ENCODE measurements around the gene KEL. TPM values are rescaled to one million over a fixed set of nuclear protein-coding genes. Genes with fewer than 3 reads are reported as not detected.

Gene KEL
- total RNA-seq, 1 experiment from 2014 or later = not detected

- Mint-ChIP-seq H3K27me3 (ENCODE audit: insufficient read depth, unreplicated experiment) (no peaks in the 10 kb centered on the region), H3K36me3 (ENCODE audit: insufficient read depth, unreplicated experiment) (no peaks in the 10 kb centered on the region), H3K27ac (ENCODE audit: unreplicated experiment) (peak overlapping the region; percentile 18), H3K4me3 (ENCODE audit: unreplicated experiment) (peak overlapping the region; percentile 7), H3K4me1 (ENCODE audit: low read depth, unreplicated experiment) (peaks cover 32% of the 10 kb centered on the region), H3K9me3 (ENCODE audit: unreplicated experiment) (no peaks in the 10 kb centered on the region)
- ChIA-PET CTCF (interaction anchor here (1.0 kb wide), 1 partner anchor 55 kb away, joined by 4 read pairs; no protein-coding TSS in a partner anchor), POLR2A (no interaction called here)
- Histone ChIP-seq H3K9me3 (peaks cover 11% of the 10 kb centered on the region), H3K36me3 (ENCODE audit: control insufficient read depth, insufficient read depth, low read length) (no peaks in the 10 kb centered on the region), H3K4me1 (peaks cover 49% of the 10 kb centered on the region), H3K4me3 (ENCODE audit: low read depth, low read length) (no peak overlapping the region), H3K27me3 (replicated peaks; ENCODE audit: control insufficient read depth, insufficient read depth, low read length) (no peaks in the 10 kb centered on the region)
- intact Hi-C loops (cut with micrococcal nuclease; ENCODE audit: unreplicated experiment) = loop anchor here (1.0 kb wide), 1 partner anchor 56 kb away; no protein-coding TSS in a partner anchor
- TF ChIP-seq, protein P1, sequence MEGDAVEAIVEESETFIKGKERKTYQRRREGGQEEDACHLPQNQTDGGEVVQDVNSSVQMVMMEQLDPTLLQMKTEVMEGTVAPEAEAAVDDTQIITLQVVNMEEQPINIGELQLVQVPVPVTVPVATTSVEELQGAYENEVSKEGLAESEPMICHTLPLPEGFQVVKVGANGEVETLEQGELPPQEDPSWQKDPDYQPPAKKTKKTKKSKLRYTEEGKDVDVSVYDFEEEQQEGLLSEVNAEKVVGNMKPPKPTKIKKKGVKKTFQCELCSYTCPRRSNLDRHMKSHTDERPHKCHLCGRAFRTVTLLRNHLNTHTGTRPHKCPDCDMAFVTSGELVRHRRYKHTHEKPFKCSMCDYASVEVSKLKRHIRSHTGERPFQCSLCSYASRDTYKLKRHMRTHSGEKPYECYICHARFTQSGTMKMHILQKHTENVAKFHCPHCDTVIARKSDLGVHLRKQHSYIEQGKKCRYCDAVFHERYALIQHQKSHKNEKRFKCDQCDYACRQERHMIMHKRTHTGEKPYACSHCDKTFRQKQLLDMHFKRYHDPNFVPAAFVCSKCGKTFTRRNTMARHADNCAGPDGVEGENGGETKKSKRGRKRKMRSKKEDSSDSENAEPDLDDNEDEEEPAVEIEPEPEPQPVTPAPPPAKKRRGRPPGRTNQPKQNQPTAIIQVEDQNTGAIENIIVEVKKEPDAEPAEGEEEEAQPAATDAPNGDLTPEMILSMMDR (IDR thresholded peaks at IDR 0.05; ENCODE audit: insufficient read depth in 1 of 2, low read depth in 1 of 2, low read length in 1 of 2, severe bottlenecking in 1 of 2, unreplicated experiment in 1 of 2) = no peak
- no TSS peak for BruUV-seq (replicated peaks)
- DNase-seq = peak; percentile 46 to 63
Measured at GRCh38 chr7:142901426-142902259, 60.5 kb downstream of the KEL start.

DNA sequence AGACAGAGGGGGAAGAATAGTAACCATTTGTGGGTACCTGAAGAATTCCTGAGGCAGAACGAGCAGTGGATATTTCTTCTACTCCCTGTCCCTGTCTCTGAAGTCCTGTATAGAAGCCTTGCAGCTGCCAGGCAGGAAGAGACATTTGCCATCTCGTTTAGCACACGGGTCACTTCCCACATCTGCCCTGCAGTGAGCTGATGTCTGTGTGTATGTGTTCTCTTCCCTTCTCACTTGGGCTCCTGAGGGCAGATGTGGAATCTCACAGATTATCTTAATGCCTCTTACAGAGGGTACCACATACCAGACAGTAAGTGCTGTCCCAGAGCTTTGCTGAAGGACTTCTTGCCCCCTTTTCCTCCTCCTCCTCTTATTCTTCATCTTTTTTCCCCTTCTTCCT lies 62.5 kb downstream of the KEL start:
- Histone ChIP-seq H3K4me3 (ENCODE audit: low read depth, low read length) (no peak overlapping the region), H3K4me1 (peaks cover 65% of the 10 kb centered on the region), H3K36me3 (ENCODE audit: control insufficient read depth, insufficient read depth, low read length) (no peaks in the 10 kb centered on the region), H3K9me3 (no peaks in the 10 kb centered on the region), H3K27me3 (replicated peaks; ENCODE audit: control insufficient read depth, insufficient read depth, low read length) (no peaks in the 10 kb centered on the region)
- ChIA-PET CTCF (interaction anchor here (1.6 kb wide), 1 partner anchor 10 kb away, joined by 6 read pairs; no protein-coding TSS in a partner anchor), POLR2A (no interaction called here)
- Mint-ChIP-seq H3K4me3 (ENCODE audit: unreplicated experiment) (no peak overlapping the region), H3K27me3 (ENCODE audit: insufficient read depth, unreplicated experiment) (no peaks in the 10 kb centered on the region), H3K4me1 (ENCODE audit: low read depth, unreplicated experiment) (peaks cover 50% of the 10 kb centered on the region), H3K27ac (ENCODE audit: unreplicated experiment) (no peak overlapping the region), H3K9me3 (ENCODE audit: unreplicated experiment) (no peaks in the 10 kb centered on the region), H3K36me3 (ENCODE audit: insufficient read depth, unreplicated experiment) (no peaks in the 10 kb centered on the region)
- TF ChIP-seq, protein P1 (IDR thresholded peaks at IDR 0.05; ENCODE audit: insufficient read depth in 1 of 2, low read depth in 1 of 2, low read length in 1 of 2, severe bottlenecking in 1 of 2, unreplicated experiment in 1 of 2) = no peak
- intact Hi-C loops (cut with micrococcal nuclease; ENCODE audit: unreplicated experiment) = no loop called here
- DNase-seq = no peak
- no TSS peak for BruUV-seq (replicated peaks)

GRCh38 chr7:142898377-142899170 lies 63.6 kb downstream of the KEL start:
- ChIA-PET CTCF (interaction anchor here (1.0 to 1.7 kb wide), 3 partner anchors 13 to 105 kb away, joined by 4 to 6 read pairs (median 4); partner anchors contain the start of gene TRPV6), POLR2A (no interaction called here)
- Mint-ChIP-seq H3K9me3 (ENCODE audit: unreplicated experiment) (no peaks in the 10 kb centered on the region), H3K36me3 (ENCODE audit: insufficient read depth, unreplicated experiment) (no peaks in the 10 kb centered on the region), H3K27me3 (ENCODE audit: insufficient read depth, unreplicated experiment) (no peaks in the 10 kb centered on the region), H3K27ac (ENCODE audit: unreplicated experiment) (peak overlapping the region; percentile 22), H3K4me1 (ENCODE audit: low read depth, unreplicated experiment) (peaks cover 53% of the 10 kb centered on the region), H3K4me3 (ENCODE audit: unreplicated experiment) (no peak overlapping the region)
- Histone ChIP-seq H3K9me3 (no peaks in the 10 kb centered on the region), H3K4me1 (peaks cover 66% of the 10 kb centered on the region), H3K36me3 (ENCODE audit: control insufficient read depth, insufficient read depth, low read length) (no peaks in the 10 kb centered on the region), H3K27me3 (replicated peaks; ENCODE audit: control insufficient read depth, insufficient read depth, low read length) (no peaks in the 10 kb centered on the region), H3K4me3 (ENCODE audit: low read depth, low read length) (no peak overlapping the region)
- DNase-seq = peak; percentile 59 to 81
- intact Hi-C loops (cut with micrococcal nuclease; ENCODE audit: unreplicated experiment) = no loop called here
- TF ChIP-seq, protein P1 (IDR thresholded peaks at IDR 0.05; ENCODE audit: insufficient read depth in 1 of 2, low read depth in 1 of 2, low read length in 1 of 2, severe bottlenecking in 1 of 2, unreplicated experiment in 1 of 2) = no peak
- BruUV-seq (replicated peaks) = no TSS peak
